Activated CD8-positive, alpha-beta memory T cell treated with anti-CD3 and anti-CD28 coated beads, Interleukin-2, amount 50 U/mL, for 1 hour (primary cell): Measurements from ENCODE around the gene AOC3.
"Not testable (repeated sequence)": the region's sequence is repeated elsewhere in the genome, so short reads cannot be mapped to it uniquely, and the experiment has no call there.

Experiments
- DNase-seq: peaks from one replicate; pipeline ENCODE4 v3.0.0-alpha.2; 2020; ENCODE audit errors: extremely low read depth

The AOC3 gene

DNA sequence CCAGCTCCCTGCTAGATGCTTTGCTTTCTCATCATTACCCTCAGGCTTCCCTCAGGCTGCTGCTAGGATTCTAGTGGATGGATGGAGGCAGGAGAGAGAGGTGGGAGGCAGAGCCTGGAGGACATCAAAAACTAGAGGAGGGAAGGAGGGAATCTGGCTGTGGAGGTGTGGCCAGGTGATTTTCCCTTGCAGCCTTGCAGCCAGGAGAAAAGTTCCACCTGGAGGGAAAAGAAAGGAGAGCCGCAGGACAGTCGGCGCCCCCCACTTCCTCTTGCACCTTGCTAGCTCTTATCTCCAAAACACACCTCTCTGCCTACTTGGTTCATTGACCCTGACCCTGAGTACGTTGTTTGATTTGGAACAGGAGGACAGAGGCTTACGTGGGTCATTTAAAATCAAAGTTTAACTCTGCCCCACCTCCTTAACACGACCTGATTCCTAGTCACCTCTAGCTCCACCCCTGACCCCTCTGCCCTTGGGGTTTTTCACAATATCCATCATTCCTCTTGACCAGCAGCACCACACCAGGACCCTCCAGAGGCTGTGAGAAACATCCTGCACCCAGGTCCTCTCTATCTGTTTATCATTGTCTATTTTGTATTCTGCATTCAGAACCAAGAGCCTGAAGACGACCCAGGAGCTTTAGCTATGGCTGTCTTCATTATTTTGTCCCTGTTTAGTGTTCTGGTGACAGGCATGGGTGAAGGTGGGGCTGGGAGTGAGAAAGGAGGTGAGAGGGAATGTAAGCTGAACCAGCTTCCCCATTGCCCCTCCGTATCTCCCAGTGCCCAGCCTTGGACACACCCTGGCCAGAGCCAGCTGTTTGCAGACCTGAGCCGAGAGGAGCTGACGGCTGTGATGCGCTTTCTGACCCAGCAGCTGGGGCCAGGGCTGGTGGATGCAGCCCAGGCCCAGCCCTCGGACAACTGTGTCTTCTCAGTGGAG is 15.9 kb downstream of the AOC3 start:
- no peak for DNase-seq

- not testable (repeated sequence) for DNase-seq
These were observed 16.8 kb downstream of the AOC3 start for GRCh38 chr17:42867694-42868261.

GRCh38 chr17:42868338-42868737 is 17.3 kb downstream of the AOC3 start:
- DNase-seq, result no peak

DNA sequence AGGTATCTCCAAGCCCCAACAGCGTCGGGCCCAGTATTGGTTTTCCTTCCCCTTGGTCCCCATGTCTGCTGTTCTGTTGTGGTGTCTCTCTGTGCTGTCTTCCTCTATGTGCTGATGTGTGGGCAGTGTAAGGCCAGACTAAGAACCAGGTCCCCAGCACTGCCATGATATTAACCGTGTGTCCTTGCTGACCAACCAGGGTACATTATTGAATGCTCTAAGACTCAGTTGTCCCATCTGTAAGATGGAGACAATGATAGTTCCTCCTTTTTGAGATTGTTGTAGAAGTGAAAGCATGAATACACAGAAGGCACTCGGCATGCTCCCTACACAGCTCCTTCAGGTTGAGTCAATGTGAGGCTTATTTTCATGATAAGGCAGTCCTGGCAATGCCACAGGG is 20.6 kb downstream of the AOC3 start:
- no peak for DNase-seq

DNA sequence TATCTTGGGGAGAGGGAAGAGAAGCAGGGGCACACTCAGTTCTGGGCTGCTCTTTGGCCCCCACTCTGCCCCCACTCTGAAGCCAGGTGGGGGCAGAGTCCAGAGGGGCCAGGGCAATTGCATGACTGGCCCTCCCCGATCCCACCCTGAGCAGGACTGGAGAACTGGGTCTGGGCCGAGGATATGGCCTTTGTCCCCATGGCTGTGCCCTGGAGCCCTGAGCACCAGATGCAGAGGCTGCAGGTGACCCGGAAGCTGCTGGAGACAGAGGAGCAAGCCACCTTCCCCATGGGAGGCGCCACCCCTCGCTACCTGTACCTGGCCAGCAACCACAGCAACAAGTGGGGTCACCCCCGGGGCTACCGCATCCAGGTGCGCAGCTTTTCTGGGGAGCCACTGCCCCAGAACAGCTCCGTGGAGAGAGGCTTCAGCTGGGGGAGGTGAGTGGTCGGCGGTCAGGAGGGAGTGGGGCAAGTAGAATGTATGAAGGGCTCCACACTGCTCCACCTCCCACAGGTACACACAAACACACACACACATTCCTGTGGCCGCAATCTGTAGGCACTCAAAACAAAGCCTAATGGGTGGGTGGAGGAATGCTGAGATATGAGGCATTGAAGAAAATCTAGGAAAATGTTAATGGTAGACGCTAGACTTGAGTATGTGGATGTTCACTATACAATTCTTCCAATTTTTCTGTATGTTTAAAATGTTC is 21.4 kb downstream of the AOC3 start:
- no peak for DNase-seq

DNA sequence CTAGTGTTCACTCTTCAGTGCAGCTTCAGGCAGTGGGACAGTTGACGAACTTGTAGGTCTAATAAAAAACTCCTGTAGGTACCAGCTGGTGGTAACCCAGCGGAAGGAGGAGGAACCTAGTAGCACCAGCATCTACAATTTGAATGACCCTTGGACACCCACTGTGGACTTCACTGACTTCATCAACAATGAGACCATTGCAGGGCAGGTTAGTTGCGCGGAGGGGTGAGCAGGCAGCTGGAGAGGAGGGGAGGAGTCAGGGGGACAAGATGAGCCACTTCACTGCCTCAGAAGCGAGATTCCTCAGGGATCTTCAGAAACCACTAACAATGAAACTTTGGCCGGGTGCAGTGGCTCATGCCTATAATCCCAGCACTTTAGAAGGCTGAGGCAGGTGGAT is 22.3 kb downstream of the AOC3 start:
- DNase-seq, result no peak

DNA sequence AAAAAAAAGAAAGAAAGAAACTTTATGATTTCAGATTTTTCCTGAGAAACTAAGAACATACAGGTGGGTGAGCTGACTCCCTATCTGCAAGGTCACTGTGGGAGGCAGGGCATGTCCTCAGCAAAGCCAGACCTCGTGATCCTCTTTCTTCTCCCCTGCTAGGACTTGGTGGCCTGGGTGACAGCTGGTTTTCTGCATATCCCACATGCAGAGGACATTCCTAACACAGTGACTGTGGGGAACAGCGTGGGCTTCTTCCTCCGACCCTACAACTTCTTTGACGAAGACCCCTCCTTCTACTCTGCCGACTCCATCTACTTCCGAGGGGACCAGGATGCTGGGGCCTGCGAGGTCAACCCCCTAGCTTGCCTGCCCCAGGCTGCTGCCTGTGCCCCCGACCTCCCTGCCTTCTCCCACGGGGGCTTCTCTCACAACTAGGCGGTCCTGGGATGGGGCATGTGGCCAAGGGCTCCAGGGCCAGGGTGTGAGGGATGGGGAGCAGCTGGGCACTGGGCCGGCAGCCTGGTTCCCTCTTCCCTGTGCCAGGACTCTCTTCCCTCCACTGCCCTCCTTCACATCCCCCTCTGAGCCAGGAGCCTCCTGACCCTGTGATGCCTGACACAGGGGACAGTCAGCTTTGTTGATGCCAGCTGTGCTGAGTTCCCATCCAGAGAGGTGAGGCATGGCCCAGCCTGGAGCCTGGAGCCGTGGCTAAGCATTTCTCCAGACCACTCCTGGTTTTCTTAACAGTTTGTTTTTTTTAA is 23.1 kb downstream of the AOC3 start:
- not testable (repeated sequence) for DNase-seq

GRCh38 chr17:42877037-42877436 is 26.0 kb downstream of the AOC3 start:
- no peak for DNase-seq

DNA sequence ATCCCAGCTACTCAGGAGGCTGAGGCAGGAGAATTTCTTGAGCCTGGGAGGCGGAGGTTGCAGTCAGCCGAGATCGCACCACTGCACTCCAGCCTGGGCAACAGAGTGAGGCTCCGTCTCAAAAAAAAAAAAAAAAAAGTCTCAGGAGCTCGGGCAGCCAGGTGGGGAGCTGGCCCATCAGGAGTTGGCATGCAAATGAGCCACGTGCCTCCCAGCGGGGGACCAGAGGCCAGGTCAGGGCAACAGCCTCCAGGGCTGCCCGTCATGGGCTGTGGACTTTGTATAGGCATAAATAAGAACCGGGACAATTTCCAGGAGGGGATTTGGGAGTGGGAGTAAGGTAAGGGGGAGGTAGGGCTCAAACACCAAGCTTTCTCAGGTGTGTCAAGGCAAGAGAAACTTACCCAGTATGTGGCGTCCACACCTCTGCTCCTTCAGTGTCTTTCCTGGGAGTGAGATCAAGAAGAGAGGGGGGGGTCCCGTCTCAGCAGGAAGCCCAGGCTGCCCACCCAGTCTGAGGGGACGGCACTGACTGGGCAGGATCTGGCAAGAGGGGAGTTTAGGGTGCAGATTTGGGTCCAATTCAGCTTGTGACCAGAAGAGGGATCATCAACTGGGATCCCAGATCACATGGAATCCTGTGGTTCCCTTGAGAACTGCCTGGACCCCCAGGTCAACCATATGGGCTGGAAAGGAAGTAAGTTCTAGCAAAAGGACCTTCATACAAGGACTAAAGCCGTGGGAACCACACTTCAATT is 27.3 kb downstream of the AOC3 start:
- no peak for DNase-seq

- DNase-seq, result no peak
These were observed 28.1 kb downstream of the AOC3 start for GRCh38 chr17:42878924-42879595.

GRCh38 chr17:42879596-42879985 is 28.6 kb downstream of the AOC3 start:
- DNase-seq, result no peak

DNA sequence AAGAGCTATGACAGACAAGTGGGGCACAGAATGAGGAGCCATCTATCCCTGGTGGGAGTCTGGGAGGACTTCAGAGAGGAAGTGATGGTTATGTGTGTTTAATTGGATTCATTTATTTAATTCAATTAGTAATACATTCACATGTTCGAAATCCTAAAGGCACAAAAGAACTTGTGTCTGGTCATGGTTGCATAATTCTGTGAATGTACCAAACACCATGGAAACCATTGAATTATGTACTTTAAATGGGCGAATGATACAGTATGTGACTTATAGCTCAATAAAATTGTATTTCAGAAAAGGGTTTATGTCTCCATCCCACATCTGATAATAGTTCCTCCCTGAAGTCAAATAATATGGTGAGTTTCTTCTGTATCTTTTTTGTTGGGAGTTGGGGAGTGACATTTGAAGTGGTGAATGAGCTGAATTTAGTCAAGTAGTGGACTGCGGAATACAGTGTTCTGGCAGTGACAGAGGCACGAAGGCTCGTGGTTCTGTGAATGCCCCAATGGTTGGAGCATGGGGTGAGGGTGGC is 29.8 kb downstream of the AOC3 start:
- DNase-seq, result no peak

DNA sequence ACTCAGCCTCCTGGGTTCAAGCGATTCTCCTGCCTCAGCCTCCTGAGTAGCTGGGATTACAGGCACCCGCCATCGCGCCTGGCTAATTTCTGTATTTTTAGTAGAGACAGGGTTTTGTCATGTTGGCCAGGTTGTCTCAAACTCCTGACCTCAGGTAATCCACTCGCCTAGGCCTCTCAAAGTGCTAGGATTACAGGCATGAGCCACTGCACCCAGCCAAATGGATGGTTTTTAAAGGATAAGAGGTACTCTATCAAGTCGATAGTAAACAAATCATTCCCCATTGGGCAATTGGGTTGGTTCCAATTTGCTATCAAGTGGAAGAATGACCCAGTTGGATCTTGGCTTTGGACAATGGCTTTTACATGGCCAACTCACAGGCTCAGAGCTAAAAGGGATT is 30.7 kb downstream of the AOC3 start:
- DNase-seq, result not testable (repeated sequence)

GRCh38 chr17:42882166-42882565 is 31.2 kb downstream of the AOC3 start:
- no peak for DNase-seq

- DNase-seq, result no peak
These were observed 33.0 kb downstream of the AOC3 start for GRCh38 chr17:42883802-42884558.

GRCh38 chr17:42885806-42886205 is 34.8 kb downstream of the AOC3 start:
- DNase-seq, result not testable (repeated sequence)

DNA sequence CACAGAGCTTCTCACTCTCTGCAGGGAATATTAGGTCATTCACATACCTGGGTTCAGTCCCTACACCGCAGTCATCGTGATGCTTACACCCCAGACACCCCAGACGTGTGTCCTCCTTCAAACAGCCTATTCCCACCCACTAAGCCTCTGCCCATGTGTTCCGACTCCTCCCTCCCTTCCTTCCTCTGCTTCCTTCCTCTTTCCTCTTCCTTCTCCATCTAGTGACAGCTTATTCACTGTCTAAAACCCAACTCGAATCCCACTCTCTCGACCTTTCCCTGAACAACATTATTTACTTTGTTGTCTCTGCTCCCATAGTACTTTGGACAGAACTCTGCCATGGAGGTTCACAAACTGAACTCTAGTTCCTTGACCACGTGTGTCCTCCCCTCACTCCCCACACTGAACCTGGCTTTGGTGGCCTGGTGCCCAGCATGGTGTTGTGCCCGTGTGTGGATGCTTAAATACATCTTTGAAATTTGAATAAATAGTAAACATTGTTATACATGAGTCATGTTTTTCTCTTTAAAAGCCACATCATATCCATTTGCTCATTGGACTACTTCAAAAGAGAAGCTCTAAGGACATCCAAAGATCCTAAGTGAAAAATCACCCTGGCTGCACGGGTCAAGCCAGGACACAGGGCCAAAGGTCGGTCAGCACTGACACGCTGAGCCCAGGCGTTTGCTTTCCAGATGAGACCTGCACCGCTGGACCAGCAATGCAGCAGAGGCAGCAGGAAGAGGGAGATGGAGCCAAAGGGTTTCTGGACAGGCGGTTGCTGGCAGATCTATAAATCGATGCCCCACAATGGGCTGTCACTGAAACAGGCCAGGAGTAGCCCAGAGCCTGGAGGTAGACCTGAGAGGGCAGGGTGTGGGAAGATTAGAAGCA is 35.5 kb downstream of the AOC3 start:
- DNase-seq, result no peak

DNA sequence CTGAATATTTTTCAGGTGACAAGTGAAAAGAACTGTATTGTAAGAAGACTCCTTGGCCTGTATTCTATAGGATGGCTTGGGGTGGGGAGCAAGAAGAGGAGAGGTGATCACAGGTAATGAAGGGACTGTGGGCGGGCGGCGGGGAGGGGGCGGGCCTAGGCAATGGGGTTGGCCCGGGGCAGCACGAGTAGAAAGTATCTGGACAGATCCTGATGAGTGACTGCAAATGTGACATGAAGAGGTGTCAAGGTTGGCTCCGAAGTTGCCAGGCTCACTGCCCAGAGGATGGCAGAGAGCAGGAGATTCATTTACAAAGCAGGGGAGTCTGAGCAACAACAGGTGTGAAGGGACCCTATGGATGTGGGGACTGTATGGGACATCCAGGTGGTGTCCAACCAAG is 38.8 kb downstream of the AOC3 start:
- DNase-seq, result no peak
